Measurements from ENCODE around the gene C1orf105. TPM values are rescaled to one million over a fixed set of nuclear protein-coding genes. Genes with fewer than 3 reads are reported as not detected.

The C1orf105 gene
- total RNA-seq, 2 donors from 2014 or later = not detected

GRCh38 chr1:172486805-172487454, 66.4 kb downstream of the C1orf105 start:
- no peak for TF ChIP-seq CTCF (IDR thresholded peaks at IDR 0.05)
- Histone ChIP-seq H3K27me3 (replicated peaks; ENCODE audit: insufficient read depth) (no peaks in the 10 kb centered on the region), H3K4me1 (ENCODE audit: control insufficient read depth in 1 of 2, low read depth in 2 of 2) (no peaks in the 10 kb centered on the region), H3K4me3 (no peak overlapping the region), H3K36me3 (no peaks in the 10 kb centered on the region), H3K9me3 (no peaks in the 10 kb centered on the region), H3K27ac (no peak overlapping the region)
- DNase-seq (ENCODE audit: low spot score) (no peak), ATAC-seq (ENCODE audit: insufficient number of reproducible peaks, low FRiP score, low read depth) (no peak)

DNA sequence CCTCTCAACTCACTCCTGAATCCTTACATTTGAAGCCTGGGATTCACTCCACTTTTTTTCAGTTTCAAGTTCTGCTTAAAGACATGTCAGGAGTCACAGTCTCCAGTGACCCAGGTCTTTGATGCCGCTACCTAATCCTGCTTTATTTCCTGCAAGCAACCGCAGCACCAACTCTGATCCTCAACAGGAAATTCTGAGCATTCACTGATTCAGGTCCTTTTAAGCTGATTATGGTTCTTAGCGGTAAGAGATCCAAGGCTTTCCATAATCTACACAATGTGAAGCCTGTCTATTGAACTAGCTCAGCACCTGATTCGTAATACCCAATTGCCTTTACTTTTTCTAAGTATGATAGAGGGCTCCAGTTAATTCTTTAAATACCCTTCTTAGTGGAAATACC, 67.1 kb downstream of the C1orf105 start:
- no peak for TF ChIP-seq CTCF (IDR thresholded peaks at IDR 0.05)
- Histone ChIP-seq H3K4me3 (no peak overlapping the region), H3K4me1 (ENCODE audit: control insufficient read depth in 1 of 2, low read depth in 2 of 2) (no peaks in the 10 kb centered on the region), H3K36me3 (no peaks in the 10 kb centered on the region), H3K27ac (no peak overlapping the region), H3K27me3 (replicated peaks; ENCODE audit: insufficient read depth) (no peaks in the 10 kb centered on the region), H3K9me3 (no peaks in the 10 kb centered on the region)
- ATAC-seq (ENCODE audit: insufficient number of reproducible peaks, low FRiP score, low read depth) = no peak
- no peak for DNase-seq (ENCODE audit: low spot score)

GRCh38 chr1:172488393-172488792, 67.9 kb downstream of the C1orf105 start:
- Histone ChIP-seq H3K4me1 (ENCODE audit: control insufficient read depth in 1 of 2, low read depth in 2 of 2) (no peaks in the 10 kb centered on the region), H3K27me3 (replicated peaks; ENCODE audit: insufficient read depth) (no peaks in the 10 kb centered on the region), H3K36me3 (no peaks in the 10 kb centered on the region), H3K9me3 (no peaks in the 10 kb centered on the region), H3K4me3 (no peak overlapping the region), H3K27ac (no peak overlapping the region)
- DNase-seq (ENCODE audit: low spot score) (no peak), ATAC-seq (ENCODE audit: insufficient number of reproducible peaks, low FRiP score, low read depth) (no peak)
- TF ChIP-seq CTCF (IDR thresholded peaks at IDR 0.05) = no peak

- no peak for DNase-seq (ENCODE audit: low spot score)
- no peaks in the 10 kb centered on the region for H3K9me3 ChIP-seq
- no peaks in the 10 kb centered on the region for H3K4me1 ChIP-seq (ENCODE audit: control insufficient read depth in 1 of 2, low read depth in 2 of 2)
- no peak for TF ChIP-seq CTCF (IDR thresholded peaks at IDR 0.05)
- no peak for ATAC-seq (ENCODE audit: insufficient number of reproducible peaks, low FRiP score, low read depth)
- H3K27me3 ChIP-seq (replicated peaks; ENCODE audit: insufficient read depth) = no peaks in the 10 kb centered on the region
- H3K36me3 ChIP-seq = no peaks in the 10 kb centered on the region
- no peak overlapping the region for H3K4me3 ChIP-seq
- no peak overlapping the region for H3K27ac ChIP-seq
These were observed 69.4 kb downstream of the C1orf105 start for GRCh38 chr1:172489847-172490246.

DNA sequence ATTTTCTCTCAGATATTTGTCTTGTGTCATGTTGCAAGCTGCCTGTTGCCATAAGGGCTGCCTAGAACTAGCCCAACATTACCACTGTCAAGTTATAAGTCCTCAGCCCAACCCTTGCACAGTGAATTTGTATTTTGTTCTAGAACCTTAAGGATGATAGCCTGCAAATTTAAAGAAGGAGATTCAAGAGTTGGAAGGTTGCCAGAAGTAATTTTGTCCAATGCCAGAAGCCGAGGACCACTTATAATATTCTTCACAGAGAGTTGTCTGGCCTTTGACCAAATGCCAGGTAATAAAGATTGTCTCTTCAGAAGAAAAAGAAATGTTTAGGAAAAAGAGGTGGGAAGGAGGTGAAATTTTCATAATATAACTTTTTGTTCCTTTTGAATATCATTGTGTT, 71.9 kb downstream of the C1orf105 start:
- DNase-seq (ENCODE audit: low spot score) (no peak), ATAC-seq (ENCODE audit: insufficient number of reproducible peaks, low FRiP score, low read depth) (no peak)
- Histone ChIP-seq H3K27ac (no peak overlapping the region), H3K4me1 (ENCODE audit: control insufficient read depth in 1 of 2, low read depth in 2 of 2) (peaks cover 2 to 8% of the 10 kb centered on the region in 2 donors), H3K9me3 (no peaks in the 10 kb centered on the region), H3K4me3 (no peak overlapping the region), H3K36me3 (no peaks in the 10 kb centered on the region), H3K27me3 (replicated peaks; ENCODE audit: insufficient read depth) (no peaks in the 10 kb centered on the region)
- no peak for TF ChIP-seq CTCF (IDR thresholded peaks at IDR 0.05)

Measured in thoracic aorta (tissue), 2 donors.